Cardiac atrium fibroblast (primary cell): ENCODE results near the gene HLA-DQB2. TPM values are rescaled to one million over a fixed set of nuclear protein-coding genes. Genes with fewer than 3 reads are reported as not detected.

Experiments
- total RNA-seq: library from RNA; depleted of rRNA; stranded (reverse); fragments of >200 nt; gene quantifications from 2 replicates; pipeline ENCODE4 v1.2.3, GENCODE V29; 2015

HLA-DQB2 gene
- not detected in 2 replicates for total RNA-seq

GRCh38 chr6:32763421-32763820 lies at the start of gene HLA-DQB2:
HLA-DQB2 (minus strand) TSS chr6:32763532; CDS start chr6:32763470, 62 bp downstream.

GRCh38 chr6:32741031-32741960 lies 22.0 kb downstream of the HLA-DQB2 start, which contains the start of gene HLA-DQA2:
HLA-DQA2 (plus strand) TSS chr6:32741391; CDS start chr6:32741444, 53 bp downstream.

Other genes starting within 250 kb of the HLA-DQB2 start
- gene HLA-DRB5, start 233.2 kb downstream of the HLA-DQB2 start, total RNA-seq, result not detected in 2 replicates
- gene HLA-DRB1, start 173.7 kb downstream of the HLA-DQB2 start, total RNA-seq, result not detected in 2 replicates
- gene HLA-DQA1, start 126.1 kb downstream of the HLA-DQB2 start, total RNA-seq, result not detected in 2 replicates
- not detected in 2 replicates for gene HLA-DQB1, start 96.9 kb downstream of the HLA-DQB2 start, total RNA-seq
- gene HLA-DQA2, start 22.1 kb downstream of the HLA-DQB2 start, total RNA-seq, result not detected in 2 replicates
- 0.36 TPM in 1 of 2 replicates, not detected in the other for gene HLA-DOB, start 53.5 kb upstream of the HLA-DQB2 start, total RNA-seq
- 4.5 and 10.4 TPM in 2 replicates for gene TAP2, start 75.2 kb upstream of the HLA-DQB2 start, total RNA-seq
- 28.3 and 40.8 TPM in 2 replicates for gene PSMB8, start 80.5 kb upstream of the HLA-DQB2 start, total RNA-seq
- 12.8 and 28.0 TPM in 2 replicates for gene TAP1, start 90.2 kb upstream of the HLA-DQB2 start, total RNA-seq
- 7.9 and 12.5 TPM in 2 replicates for gene PSMB9, start 90.7 kb upstream of the HLA-DQB2 start, total RNA-seq
- gene HLA-DMB, start 177.5 kb upstream of the HLA-DQB2 start, total RNA-seq, result not detected in 2 replicates
- 4.5 and 4.9 TPM in 2 replicates for gene HLA-DMA, start 189.6 kb upstream of the HLA-DQB2 start, total RNA-seq
- gene BRD2, start 205.1 kb upstream of the HLA-DQB2 start, total RNA-seq, result 93.7 and 100 TPM in 2 replicates
- gene HLA-DOA, start 246.1 kb upstream of the HLA-DQB2 start, total RNA-seq, result not detected in 2 replicates